ENCODE results near the gene ANTXRL.

ANTXRL gene

DNA sequence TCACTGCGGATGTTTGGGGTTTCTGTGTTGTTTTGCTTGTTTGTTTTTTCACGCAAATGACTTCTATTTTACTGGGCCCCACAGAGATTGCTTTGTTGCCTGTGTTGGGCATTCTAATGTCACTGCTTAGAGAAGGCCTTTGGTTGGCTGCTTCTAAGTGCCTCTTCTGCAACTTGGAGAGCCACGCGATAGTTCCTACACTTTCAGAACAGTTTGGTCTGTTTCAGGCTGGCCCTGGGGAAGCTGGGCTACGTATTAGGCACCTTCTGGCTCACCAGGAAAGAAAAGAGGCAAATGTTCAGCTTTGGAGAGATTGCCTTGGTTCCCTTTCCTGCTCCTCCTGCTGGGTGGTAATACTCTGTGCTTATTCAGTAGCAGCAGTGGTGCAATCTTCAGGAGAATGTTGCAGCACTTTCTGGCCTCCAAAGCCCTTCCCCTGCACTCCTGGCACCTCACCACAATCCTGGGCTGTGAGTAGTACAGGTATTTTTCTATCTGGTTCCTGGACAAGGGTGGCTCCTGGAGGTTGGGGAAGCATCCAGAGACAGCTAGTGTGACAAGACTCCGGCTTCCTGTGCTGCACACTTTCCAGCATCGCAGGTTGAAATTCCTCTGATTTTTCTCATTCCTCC is 1.2 kb downstream of the ANTXRL start:
- no peak for TF ChIP-seq GABPA (IDR thresholded peaks at IDR 0.05; ENCODE audit: low read depth)
- no peak for TF ChIP-seq POLR2AphosphoS5 (IDR thresholded peaks at IDR 0.05; ENCODE audit: low read depth)
- TF ChIP-seq, protein P1, sequence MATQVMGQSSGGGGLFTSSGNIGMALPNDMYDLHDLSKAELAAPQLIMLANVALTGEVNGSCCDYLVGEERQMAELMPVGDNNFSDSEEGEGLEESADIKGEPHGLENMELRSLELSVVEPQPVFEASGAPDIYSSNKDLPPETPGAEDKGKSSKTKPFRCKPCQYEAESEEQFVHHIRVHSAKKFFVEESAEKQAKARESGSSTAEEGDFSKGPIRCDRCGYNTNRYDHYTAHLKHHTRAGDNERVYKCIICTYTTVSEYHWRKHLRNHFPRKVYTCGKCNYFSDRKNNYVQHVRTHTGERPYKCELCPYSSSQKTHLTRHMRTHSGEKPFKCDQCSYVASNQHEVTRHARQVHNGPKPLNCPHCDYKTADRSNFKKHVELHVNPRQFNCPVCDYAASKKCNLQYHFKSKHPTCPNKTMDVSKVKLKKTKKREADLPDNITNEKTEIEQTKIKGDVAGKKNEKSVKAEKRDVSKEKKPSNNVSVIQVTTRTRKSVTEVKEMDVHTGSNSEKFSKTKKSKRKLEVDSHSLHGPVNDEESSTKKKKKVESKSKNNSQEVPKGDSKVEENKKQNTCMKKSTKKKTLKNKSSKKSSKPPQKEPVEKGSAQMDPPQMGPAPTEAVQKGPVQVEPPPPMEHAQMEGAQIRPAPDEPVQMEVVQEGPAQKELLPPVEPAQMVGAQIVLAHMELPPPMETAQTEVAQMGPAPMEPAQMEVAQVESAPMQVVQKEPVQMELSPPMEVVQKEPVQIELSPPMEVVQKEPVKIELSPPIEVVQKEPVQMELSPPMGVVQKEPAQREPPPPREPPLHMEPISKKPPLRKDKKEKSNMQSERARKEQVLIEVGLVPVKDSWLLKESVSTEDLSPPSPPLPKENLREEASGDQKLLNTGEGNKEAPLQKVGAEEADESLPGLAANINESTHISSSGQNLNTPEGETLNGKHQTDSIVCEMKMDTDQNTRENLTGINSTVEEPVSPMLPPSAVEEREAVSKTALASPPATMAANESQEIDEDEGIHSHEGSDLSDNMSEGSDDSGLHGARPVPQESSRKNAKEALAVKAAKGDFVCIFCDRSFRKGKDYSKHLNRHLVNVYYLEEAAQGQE (IDR thresholded peaks at IDR 0.05; ENCODE audit: insufficient replicate concordance, low read depth) = no peak
- no peak for TF ChIP-seq CTCF (IDR thresholded peaks at IDR 0.05; ENCODE audit: insufficient read depth, low read length)
- TF ChIP-seq SPI1 (IDR thresholded peaks at IDR 0.05; ENCODE audit: borderline replicate concordance, low read depth) = no peak
- H3K27ac ChIP-seq (replicated peaks) = no peak overlapping the region
- H3K27me3 ChIP-seq (ENCODE audit: insufficient read depth, poor library complexity, severe bottlenecking) = no peaks in the 10 kb centered on the region
- no peak overlapping the region for H3K4me3 ChIP-seq (replicated peaks; ENCODE audit: insufficient read depth, low read length)
- DNase-seq (ENCODE audit: low read depth in 1 of 2, low spot score in 1 of 2) = peak in 1 of 2 experiments; percentile 34

- DNase-seq (ENCODE audit: low read depth in 1 of 2, low spot score in 1 of 2) = no peak
- Histone ChIP-seq H3K27me3 (ENCODE audit: insufficient read depth, poor library complexity, severe bottlenecking) (no peaks in the 10 kb centered on the region), H3K4me3 (replicated peaks; ENCODE audit: insufficient read depth, low read length) (no peak overlapping the region), H3K27ac (replicated peaks) (no peak overlapping the region)
- TF ChIP-seq, protein P1 (IDR thresholded peaks at IDR 0.05; ENCODE audit: insufficient replicate concordance, low read depth) = no peak
- TF ChIP-seq CTCF (IDR thresholded peaks at IDR 0.05; ENCODE audit: insufficient read depth, low read length) (no peak), POLR2AphosphoS5 (IDR thresholded peaks at IDR 0.05; ENCODE audit: low read depth) (no peak), SPI1 (IDR thresholded peaks at IDR 0.05; ENCODE audit: borderline replicate concordance, low read depth) (no peak), GABPA (IDR thresholded peaks at IDR 0.05; ENCODE audit: low read depth) (no peak)
Observed at GRCh38 chr10:46288601-46289206, 1.9 kb downstream of the ANTXRL start.

DNA sequence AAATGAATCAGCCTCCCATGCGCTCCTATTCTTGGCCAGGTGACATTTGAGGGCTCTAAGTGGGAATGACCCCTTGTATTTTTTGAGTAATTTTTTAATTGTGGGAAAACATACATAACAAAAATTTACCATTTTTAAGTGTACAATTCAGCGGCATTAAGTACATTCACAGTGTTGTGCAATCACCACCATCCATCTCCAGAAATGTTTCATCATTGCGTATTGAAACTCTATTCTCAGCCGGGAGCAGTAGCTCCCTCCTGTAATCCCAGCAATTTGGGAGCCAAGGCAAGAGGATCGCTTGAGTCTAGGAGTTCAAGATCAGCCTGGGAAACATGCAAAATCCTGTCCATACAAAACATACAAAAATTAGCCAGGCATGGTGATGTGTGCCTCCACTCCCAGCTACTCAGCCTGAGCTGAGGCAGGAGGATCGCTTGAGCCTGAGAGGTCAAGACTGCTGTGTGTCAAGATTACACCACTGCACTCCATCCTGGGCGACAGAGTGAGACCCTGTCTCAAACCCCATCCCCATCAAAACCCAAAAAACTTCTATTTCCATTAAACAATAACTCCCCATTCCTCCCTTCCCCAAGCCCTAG is 2.5 kb downstream of the ANTXRL start:
- Histone ChIP-seq H3K4me3 (replicated peaks; ENCODE audit: insufficient read depth, low read length) (no peak overlapping the region), H3K27ac (replicated peaks) (no peak overlapping the region), H3K27me3 (ENCODE audit: insufficient read depth, poor library complexity, severe bottlenecking) (no peaks in the 10 kb centered on the region)
- TF ChIP-seq POLR2AphosphoS5 (IDR thresholded peaks at IDR 0.05; ENCODE audit: low read depth) (no peak), CTCF (IDR thresholded peaks at IDR 0.05; ENCODE audit: insufficient read depth, low read length) (no peak), SPI1 (IDR thresholded peaks at IDR 0.05; ENCODE audit: borderline replicate concordance, low read depth) (no peak), GABPA (IDR thresholded peaks at IDR 0.05; ENCODE audit: low read depth) (no peak)
- TF ChIP-seq, protein P1 (IDR thresholded peaks at IDR 0.05; ENCODE audit: insufficient replicate concordance, low read depth) = no peak
- no peak for DNase-seq (ENCODE audit: low read depth in 1 of 2, low spot score in 1 of 2)

Measured in HL-60 (cell line).